Measurements from ENCODE around the gene PRXL2A.
A peak's percentile ranks its signal among the peaks of the same experiment; 100 is the strongest.

The PRXL2A gene

GRCh38 chr10:80444646-80445319 is 36.4 kb downstream of the PRXL2A start:
- DNase-seq (ENCODE audit: low read depth in 2 of 2): peak; percentile 51 to 55

- no peak for DNase-seq (ENCODE audit: low read depth in 2 of 2)
Observed at GRCh38 chr10:80447436-80448190, 39.3 kb downstream of the PRXL2A start.

- no peak for DNase-seq (ENCODE audit: low read depth in 2 of 2)
Observed at GRCh38 chr10:80448209-80448942, 40.0 kb downstream of the PRXL2A start.

GRCh38 chr10:80449520-80449919 is 41.2 kb downstream of the PRXL2A start:
- DNase-seq (ENCODE audit: low read depth in 2 of 2): no peak

GRCh38 chr10:80451132-80451531 is 42.8 kb downstream of the PRXL2A start:
- DNase-seq (ENCODE audit: low read depth in 2 of 2): no peak

GRCh38 chr10:80452069-80452468 is 43.7 kb downstream of the PRXL2A start:
- no peak for DNase-seq (ENCODE audit: low read depth in 2 of 2)

GRCh38 chr10:80452640-80453039 is 44.3 kb downstream of the PRXL2A start:
- DNase-seq (ENCODE audit: low read depth in 2 of 2): no peak

GRCh38 chr10:80453056-80453841 is 44.9 kb downstream of the PRXL2A start:
- DNase-seq (ENCODE audit: low read depth in 2 of 2): no peak

- DNase-seq (ENCODE audit: low read depth in 2 of 2): peak; percentile 45 to 49
Observed at GRCh38 chr10:80453842-80454512, 45.6 kb downstream of the PRXL2A start, which contains the start of gene TSPAN14. Gene TSPAN14 (plus strand): TSS chr10:80454310. CDS start chr10:80489234, 34,924 bp downstream.

GRCh38 chr10:80454513-80455460 is 46.4 kb downstream of the PRXL2A start:
- DNase-seq (ENCODE audit: low read depth in 2 of 2): no peak

- DNase-seq (ENCODE audit: low read depth in 2 of 2): no peak
Observed at GRCh38 chr10:80455461-80456349, 47.4 kb downstream of the PRXL2A start.

- no peak for DNase-seq (ENCODE audit: low read depth in 2 of 2)
Observed at GRCh38 chr10:80457554-80458262, 49.4 kb downstream of the PRXL2A start.

GRCh38 chr10:80458263-80458625 is 49.9 kb downstream of the PRXL2A start:
- DNase-seq (ENCODE audit: low read depth in 2 of 2): no peak

GRCh38 chr10:80458638-80459037 is 50.3 kb downstream of the PRXL2A start:
- DNase-seq (ENCODE audit: low read depth in 2 of 2): no peak

GRCh38 chr10:80459047-80459865 is 50.9 kb downstream of the PRXL2A start:
- no peak for DNase-seq (ENCODE audit: low read depth in 2 of 2)

- DNase-seq (ENCODE audit: low read depth in 2 of 2): no peak
Observed at GRCh38 chr10:80460399-80461207, 52.3 kb downstream of the PRXL2A start.
